ENCODE data around the gene GSTCD. TPM values are rescaled to one million over a fixed set of nuclear protein-coding genes. Genes with fewer than 3 reads are reported as not detected.

The GSTCD gene
- total and polyA plus RNA-seq, 2 experiments from 2014 or later, result 11.3 to 39.1 TPM

DNA sequence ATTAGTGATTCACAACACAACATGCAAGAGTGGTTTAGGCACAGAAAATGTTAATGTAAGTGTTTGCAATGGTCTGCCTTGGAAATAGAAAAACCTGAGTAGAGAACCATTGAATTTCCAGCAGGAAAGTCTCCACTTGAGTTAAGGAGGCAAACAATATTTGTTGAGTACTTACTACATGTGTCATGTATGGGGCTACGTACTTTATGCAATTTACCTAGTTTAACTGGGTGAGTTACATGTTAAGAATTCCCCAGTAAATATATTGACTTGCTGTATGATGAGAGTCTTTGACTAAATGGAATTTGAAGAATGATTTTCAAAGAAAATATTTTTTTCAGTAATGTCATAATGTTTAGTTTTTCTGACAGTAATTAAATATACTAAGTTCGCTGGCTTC is 178.9 kb downstream of the GSTCD start:
- Histone ChIP-seq H3K79me2 (replicated peaks; ENCODE audit: insufficient read depth) (no peaks in the 10 kb centered on the region), H3K4me2 (no peak overlapping the region), H3K9me2 (ENCODE audit: insufficient read depth) (0 out of 2 replicates have a peak, but pooled peaks cover 4% of the 10 kb centered on the region), H3F3A (replicated peaks; ENCODE audit: low read depth) (no peaks in the 10 kb centered on the region), H3K27me3 (ENCODE audit: insufficient read depth) (peaks cover 4% of the 10 kb centered on the region; the same call in 1 of the 2 replicates), H4K20me1 (replicated peaks; ENCODE audit: insufficient read depth) (no peaks in the 10 kb centered on the region), H2AFZ (no peak overlapping the region), H3K4me1 (ENCODE audit: insufficient read depth) (no peaks in the 10 kb centered on the region), H3K27ac (ENCODE audit: low read depth) (no peak overlapping the region), H3K36me3 (ENCODE audit: insufficient read depth) (no peaks in the 10 kb centered on the region), H3K4me3 (no peak overlapping the region)
- H3K4me1 Mint-ChIP-seq, result no peaks in the 10 kb centered on the region
- no peak for DNase-seq (ENCODE audit: low spot score)
- ATAC-seq, result no peak
- no peaks in the 10 kb centered on the region for H3K36me3 Mint-ChIP-seq (ENCODE audit: low read depth)
- H3K9me3 Mint-ChIP-seq, result no peaks in the 10 kb centered on the region
- H3K27ac Mint-ChIP-seq, result no peak overlapping the region
- TF ChIP-seq, protein P1, sequence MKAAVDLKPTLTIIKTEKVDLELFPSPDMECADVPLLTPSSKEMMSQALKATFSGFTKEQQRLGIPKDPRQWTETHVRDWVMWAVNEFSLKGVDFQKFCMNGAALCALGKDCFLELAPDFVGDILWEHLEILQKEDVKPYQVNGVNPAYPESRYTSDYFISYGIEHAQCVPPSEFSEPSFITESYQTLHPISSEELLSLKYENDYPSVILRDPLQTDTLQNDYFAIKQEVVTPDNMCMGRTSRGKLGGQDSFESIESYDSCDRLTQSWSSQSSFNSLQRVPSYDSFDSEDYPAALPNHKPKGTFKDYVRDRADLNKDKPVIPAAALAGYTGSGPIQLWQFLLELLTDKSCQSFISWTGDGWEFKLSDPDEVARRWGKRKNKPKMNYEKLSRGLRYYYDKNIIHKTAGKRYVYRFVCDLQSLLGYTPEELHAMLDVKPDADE (IDR thresholded peaks at IDR 0.05), result no peak
- no peak for TF ChIP-seq ZNF114 (CRISPR knock-in tag; IDR thresholded peaks at IDR 0.05)
- TF ChIP-seq STAT1 (IDR thresholded peaks at IDR 0.05; ENCODE audit: unreplicated experiment), result no peak
- TF ChIP-seq, protein P2, sequence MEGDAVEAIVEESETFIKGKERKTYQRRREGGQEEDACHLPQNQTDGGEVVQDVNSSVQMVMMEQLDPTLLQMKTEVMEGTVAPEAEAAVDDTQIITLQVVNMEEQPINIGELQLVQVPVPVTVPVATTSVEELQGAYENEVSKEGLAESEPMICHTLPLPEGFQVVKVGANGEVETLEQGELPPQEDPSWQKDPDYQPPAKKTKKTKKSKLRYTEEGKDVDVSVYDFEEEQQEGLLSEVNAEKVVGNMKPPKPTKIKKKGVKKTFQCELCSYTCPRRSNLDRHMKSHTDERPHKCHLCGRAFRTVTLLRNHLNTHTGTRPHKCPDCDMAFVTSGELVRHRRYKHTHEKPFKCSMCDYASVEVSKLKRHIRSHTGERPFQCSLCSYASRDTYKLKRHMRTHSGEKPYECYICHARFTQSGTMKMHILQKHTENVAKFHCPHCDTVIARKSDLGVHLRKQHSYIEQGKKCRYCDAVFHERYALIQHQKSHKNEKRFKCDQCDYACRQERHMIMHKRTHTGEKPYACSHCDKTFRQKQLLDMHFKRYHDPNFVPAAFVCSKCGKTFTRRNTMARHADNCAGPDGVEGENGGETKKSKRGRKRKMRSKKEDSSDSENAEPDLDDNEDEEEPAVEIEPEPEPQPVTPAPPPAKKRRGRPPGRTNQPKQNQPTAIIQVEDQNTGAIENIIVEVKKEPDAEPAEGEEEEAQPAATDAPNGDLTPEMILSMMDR (conservative IDR thresholded peaks at IDR 0.05; ENCODE audit: low read depth in 2 of 2), result no peak
- TF ChIP-seq EZH2 (IDR thresholded peaks at IDR 0.05; ENCODE audit: low read depth, unreplicated experiment), result no peak
- TF ChIP-seq, protein P3, sequence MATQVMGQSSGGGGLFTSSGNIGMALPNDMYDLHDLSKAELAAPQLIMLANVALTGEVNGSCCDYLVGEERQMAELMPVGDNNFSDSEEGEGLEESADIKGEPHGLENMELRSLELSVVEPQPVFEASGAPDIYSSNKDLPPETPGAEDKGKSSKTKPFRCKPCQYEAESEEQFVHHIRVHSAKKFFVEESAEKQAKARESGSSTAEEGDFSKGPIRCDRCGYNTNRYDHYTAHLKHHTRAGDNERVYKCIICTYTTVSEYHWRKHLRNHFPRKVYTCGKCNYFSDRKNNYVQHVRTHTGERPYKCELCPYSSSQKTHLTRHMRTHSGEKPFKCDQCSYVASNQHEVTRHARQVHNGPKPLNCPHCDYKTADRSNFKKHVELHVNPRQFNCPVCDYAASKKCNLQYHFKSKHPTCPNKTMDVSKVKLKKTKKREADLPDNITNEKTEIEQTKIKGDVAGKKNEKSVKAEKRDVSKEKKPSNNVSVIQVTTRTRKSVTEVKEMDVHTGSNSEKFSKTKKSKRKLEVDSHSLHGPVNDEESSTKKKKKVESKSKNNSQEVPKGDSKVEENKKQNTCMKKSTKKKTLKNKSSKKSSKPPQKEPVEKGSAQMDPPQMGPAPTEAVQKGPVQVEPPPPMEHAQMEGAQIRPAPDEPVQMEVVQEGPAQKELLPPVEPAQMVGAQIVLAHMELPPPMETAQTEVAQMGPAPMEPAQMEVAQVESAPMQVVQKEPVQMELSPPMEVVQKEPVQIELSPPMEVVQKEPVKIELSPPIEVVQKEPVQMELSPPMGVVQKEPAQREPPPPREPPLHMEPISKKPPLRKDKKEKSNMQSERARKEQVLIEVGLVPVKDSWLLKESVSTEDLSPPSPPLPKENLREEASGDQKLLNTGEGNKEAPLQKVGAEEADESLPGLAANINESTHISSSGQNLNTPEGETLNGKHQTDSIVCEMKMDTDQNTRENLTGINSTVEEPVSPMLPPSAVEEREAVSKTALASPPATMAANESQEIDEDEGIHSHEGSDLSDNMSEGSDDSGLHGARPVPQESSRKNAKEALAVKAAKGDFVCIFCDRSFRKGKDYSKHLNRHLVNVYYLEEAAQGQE (IDR thresholded peaks at IDR 0.05; ENCODE audit: unreplicated experiment), result no peak
- TF ChIP-seq NANOG (IDR thresholded peaks at IDR 0.05; ENCODE audit: borderline replicate concordance), result no peak
- TF ChIP-seq, protein P4, sequence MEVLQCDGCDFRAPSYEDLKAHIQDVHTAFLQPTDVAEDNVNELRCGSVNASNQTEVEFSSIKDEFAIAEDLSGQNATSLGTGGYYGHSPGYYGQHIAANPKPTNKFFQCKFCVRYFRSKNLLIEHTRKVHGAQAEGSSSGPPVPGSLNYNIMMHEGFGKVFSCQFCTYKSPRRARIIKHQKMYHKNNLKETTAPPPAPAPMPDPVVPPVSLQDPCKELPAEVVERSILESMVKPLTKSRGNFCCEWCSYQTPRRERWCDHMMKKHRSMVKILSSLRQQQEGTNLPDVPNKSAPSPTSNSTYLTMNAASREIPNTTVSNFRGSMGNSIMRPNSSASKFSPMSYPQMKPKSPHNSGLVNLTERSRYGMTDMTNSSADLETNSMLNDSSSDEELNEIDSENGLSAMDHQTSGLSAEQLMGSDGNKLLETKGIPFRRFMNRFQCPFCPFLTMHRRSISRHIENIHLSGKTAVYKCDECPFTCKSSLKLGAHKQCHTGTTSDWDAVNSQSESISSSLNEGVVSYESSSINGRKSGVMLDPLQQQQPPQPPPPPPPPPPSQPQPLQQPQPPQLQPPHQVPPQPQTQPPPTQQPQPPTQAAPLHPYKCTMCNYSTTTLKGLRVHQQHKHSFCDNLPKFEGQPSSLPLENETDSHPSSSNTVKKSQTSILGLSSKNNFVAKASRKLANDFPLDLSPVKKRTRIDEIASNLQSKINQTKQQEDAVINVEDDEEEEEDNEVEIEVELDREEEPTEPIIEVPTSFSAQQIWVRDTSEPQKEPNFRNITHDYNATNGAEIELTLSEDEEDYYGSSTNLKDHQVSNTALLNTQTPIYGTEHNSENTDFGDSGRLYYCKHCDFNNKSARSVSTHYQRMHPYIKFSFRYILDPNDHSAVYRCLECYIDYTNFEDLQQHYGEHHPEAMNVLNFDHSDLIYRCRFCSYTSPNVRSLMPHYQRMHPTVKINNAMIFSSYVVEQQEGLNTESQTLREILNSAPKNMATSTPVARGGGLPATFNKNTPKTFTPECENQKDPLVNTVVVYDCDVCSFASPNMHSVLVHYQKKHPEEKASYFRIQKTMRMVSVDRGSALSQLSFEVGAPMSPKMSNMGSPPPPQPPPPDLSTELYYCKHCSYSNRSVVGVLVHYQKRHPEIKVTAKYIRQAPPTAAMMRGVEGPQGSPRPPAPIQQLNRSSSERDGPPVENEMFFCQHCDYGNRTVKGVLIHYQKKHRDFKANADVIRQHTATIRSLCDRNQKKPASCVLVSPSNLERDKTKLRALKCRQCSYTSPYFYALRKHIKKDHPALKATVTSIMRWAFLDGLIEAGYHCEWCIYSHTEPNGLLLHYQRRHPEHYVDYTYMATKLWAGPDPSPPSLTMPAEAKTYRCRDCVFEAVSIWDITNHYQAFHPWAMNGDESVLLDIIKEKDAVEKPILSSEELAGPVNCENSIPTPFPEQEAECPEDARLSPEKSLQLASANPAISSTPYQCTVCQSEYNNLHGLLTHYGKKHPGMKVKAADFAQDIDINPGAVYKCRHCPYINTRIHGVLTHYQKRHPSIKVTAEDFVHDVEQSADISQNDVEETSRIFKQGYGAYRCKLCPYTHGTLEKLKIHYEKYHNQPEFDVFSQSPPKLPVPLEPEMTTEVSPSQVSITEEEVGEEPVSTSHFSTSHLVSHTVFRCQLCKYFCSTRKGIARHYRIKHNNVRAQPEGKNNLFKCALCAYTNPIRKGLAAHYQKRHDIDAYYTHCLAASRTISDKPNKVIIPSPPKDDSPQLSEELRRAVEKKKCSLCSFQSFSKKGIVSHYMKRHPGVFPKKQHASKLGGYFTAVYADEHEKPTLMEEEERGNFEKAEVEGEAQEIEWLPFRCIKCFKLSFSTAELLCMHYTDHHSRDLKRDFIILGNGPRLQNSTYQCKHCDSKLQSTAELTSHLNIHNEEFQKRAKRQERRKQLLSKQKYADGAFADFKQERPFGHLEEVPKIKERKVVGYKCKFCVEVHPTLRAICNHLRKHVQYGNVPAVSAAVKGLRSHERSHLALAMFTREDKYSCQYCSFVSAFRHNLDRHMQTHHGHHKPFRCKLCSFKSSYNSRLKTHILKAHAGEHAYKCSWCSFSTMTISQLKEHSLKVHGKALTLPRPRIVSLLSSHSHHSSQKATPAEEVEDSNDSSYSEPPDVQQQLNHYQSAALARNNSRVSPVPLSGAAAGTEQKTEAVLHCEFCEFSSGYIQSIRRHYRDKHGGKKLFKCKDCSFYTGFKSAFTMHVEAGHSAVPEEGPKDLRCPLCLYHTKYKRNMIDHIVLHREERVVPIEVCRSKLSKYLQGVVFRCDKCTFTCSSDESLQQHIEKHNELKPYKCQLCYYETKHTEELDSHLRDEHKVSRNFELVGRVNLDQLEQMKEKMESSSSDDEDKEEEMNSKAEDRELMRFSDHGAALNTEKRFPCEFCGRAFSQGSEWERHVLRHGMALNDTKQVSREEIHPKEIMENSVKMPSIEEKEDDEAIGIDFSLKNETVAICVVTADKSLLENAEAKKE (CRISPR knock-in tag; IDR thresholded peaks at IDR 0.05), result no peak
- H3K27me3 Mint-ChIP-seq (ENCODE audit: insufficient read depth, low read depth, poor library complexity), result no peaks in the 10 kb centered on the region
- H3K4me3 Mint-ChIP-seq, result no peak overlapping the region

All from GM23338 (cell line).